Endothelial cell of umbilical vein (primary cell): ENCODE results near the gene GRAMD4. TPM values are rescaled to one million over a fixed set of nuclear protein-coding genes. Genes with fewer than 3 reads are reported as not detected.

Experiments used
- BruUV-seq: library from RNA; stranded (reverse); fragments of 400-500 nt; replicated peaks from 2 replicates; lab custom pipeline; 2021; lab: Mats Ljungman, UMichigan
- CTCF ChIA-PET: fragments of 300-600, 350-600 bp; sonication (Branson Sonifier 250); formaldehyde crosslinking; loops from one replicate; lab custom pipeline; 2021; ENCODE audit warnings: antibody characterized with exemption, inconsistent platforms; lab: Charles Lee
- POLR2A ChIA-PET: fragments of 300-600, 350-600 bp; sonication (Branson Sonifier 250); formaldehyde crosslinking; loops from one replicate; lab custom pipeline; 2021; ENCODE audit warnings: antibody characterized with exemption, inconsistent platforms; lab: Charles Lee
- DNase-seq: peaks from one replicate; pipeline ENCODE4 v3.0.0-alpha.2; 2011; ENCODE audit warnings: low read depth, low spot score
- FAIRE-seq: peaks from 2 replicates; lab custom pipeline; 2011; peaks lifted over from hg19 to GRCh38; lab: Jason Lieb, UNC
- H2AFZ ChIP-seq: 2 replicates; pipeline ENCODE4 v1.6.0; 2012; ENCODE audit warnings: low read depth, low read length, control low read depth, inconsistent platforms
- H3K27ac ChIP-seq: 2 replicates; pipeline ENCODE4 v1.5.1; 2011; ENCODE audit warnings: low read depth, mild to moderate bottlenecking, control low read depth, low read length, moderate library complexity; ENCODE audit not compliant: insufficient read depth
- H3K27me3 ChIP-seq, 2 experiments: 2 replicates each; pipeline versions ENCODE4 v1.6.0 to v1.6.1; 2011; ENCODE audit warnings: low read length in 2 of 2, mixed read lengths in 1 of 2; ENCODE audit not compliant: control insufficient read depth in 2 of 2, insufficient read depth in 2 of 2
- H3K36me3 ChIP-seq, 2 experiments: 2 replicates in 1 of 2; 3 replicates in 1 of 2; pipeline ENCODE4 v1.5.1; 2011; ENCODE audit warnings: low read length in 2 of 2, mild to moderate bottlenecking in 1 of 2, moderate library complexity in 1 of 2; ENCODE audit not compliant: control insufficient read depth in 2 of 2, insufficient read depth in 2 of 2; ENCODE audit errors: extremely low read depth in 1 of 2
- H3K4me1 ChIP-seq: 3 replicates; pipeline ENCODE4 v1.5.1; 2011; ENCODE audit warnings: mild to moderate bottlenecking, low read length; ENCODE audit not compliant: control insufficient read depth, insufficient read depth; ENCODE audit errors: extremely low read depth
- H3K4me2 ChIP-seq: 2 replicates; pipeline ENCODE4 v1.6.1; 2011; ENCODE audit warnings: low read length, control low read depth, mixed read lengths; ENCODE audit not compliant: insufficient read depth
- H3K4me3 ChIP-seq, 3 experiments: fragments of 200-600 bp in 1 of 3; sonication (generic), shearing (Covaris generic) in 1 of 3; replicated peaks in 1 of 3; 2 replicates each; pipeline ENCODE4 v1.5.1; 2011 to 2016; ENCODE audit warnings: control low read depth in 3 of 3, low read length in 3 of 3, mild to moderate bottlenecking in 2 of 3, inconsistent platforms in 1 of 3, low read depth in 1 of 3, moderate library complexity in 1 of 3; ENCODE audit not compliant: insufficient read depth in 1 of 3
- H3K79me2 ChIP-seq: 2 replicates; pipeline ENCODE4 v1.6.0; 2012; ENCODE audit warnings: low read length, inconsistent platforms; ENCODE audit not compliant: control insufficient read depth, insufficient read depth
- H3K9ac ChIP-seq: replicated peaks from 2 replicates; pipeline ENCODE3; 2011; ENCODE audit warnings: low read length, control low read depth; ENCODE audit not compliant: insufficient read depth; ENCODE audit errors: extremely low read depth
- H3K9me1 ChIP-seq: replicated peaks from 3 replicates; pipeline ENCODE4 v1.6.0; 2011; ENCODE audit warnings: mild to moderate bottlenecking, low read length; ENCODE audit not compliant: control insufficient read depth, insufficient read depth; ENCODE audit errors: extremely low read depth
- H3K9me3 ChIP-seq: replicated peaks from 2 replicates; pipeline ENCODE4 v1.5.1; 2012; ENCODE audit warnings: low read length, inconsistent platforms; ENCODE audit not compliant: control insufficient read depth, insufficient read depth
- H4K20me1 ChIP-seq: replicated peaks from 2 replicates; pipeline ENCODE3; 2011; ENCODE audit warnings: mild to moderate bottlenecking, low read length; ENCODE audit not compliant: control insufficient read depth, insufficient read depth; ENCODE audit errors: extremely low read depth
- EZH2 ChIP-seq: IDR thresholded peaks from 2 replicates; pipeline ENCODE4 v1.6.1; 2012; ENCODE audit warnings: borderline replicate concordance, low read depth, mild to moderate bottlenecking, moderate library complexity, low read length, inconsistent platforms; ENCODE audit not compliant: severe bottlenecking
- FOS ChIP-seq: IDR thresholded peaks from 2 replicates; pipeline ENCODE4 v1.6.1; 2011; ENCODE audit warnings: mild to moderate bottlenecking, low read length, moderate library complexity, borderline replicate concordance; ENCODE audit not compliant: insufficient read depth
- GATA2 ChIP-seq: IDR thresholded peaks from 2 replicates; pipeline ENCODE4 v1.7.0; 2011; ENCODE audit warnings: low read depth, mild to moderate bottlenecking, moderate library complexity, mixed read lengths, low read length; ENCODE audit not compliant: insufficient read length, insufficient read depth
- MAX ChIP-seq: IDR thresholded peaks from 2 replicates; pipeline ENCODE4 v1.6.1; 2011; ENCODE audit not compliant: insufficient read depth, insufficient read length
- MYC ChIP-seq: IDR thresholded peaks from one replicate; pipeline ENCODE4 v1.6.1; 2011; ENCODE audit warnings: mild to moderate bottlenecking, low read depth, low read length
- POLR2A ChIP-seq: IDR thresholded peaks from 2 replicates; pipeline ENCODE4 v1.6.1; 2012; ENCODE audit warnings: low read depth, mild to moderate bottlenecking, control low read depth, low read length
- dilution Hi-C: fragments of 300-500 bp; cut with MboI; formaldehyde crosslinking; loops from one replicate; pipeline ENCODE4 v1.15.0; 2019; ENCODE audit warnings: low sequenced_read_pairs; ENCODE audit not compliant: extremely low pct_ligation_motif_present
- intact Hi-C: fragments of 100-400 bp; cut with micrococcal nuclease; formaldehyde crosslinking; loops from one replicate; pipeline ENCODE4 v1.10.0; 2022
- polyA plus RNA-seq, 4 experiments: library from polyadenylated mRNA; depleted of rRNA in 3 of 4; stranded (reverse) in 3 of 4; unstranded in 1 of 4; fragments of >200 nt; gene quantifications; 2 replicates each; pipeline versions ENCODE4 v1.2.1 to v1.2.3, GENCODE V29; 2011 to 2012; ENCODE audit warnings: missing spikeins in 1 of 4
- total RNA-seq: library from RNA; stranded (reverse); gene quantifications from 2 replicates; pipeline ENCODE4 v1.2.3, GENCODE V29; 2021
- TF ChIP-seq, protein P1 (sequence below), 2 donors: IDR thresholded peaks; 1 replicate in 1 of 2; 2 replicates in 1 of 2; pipeline ENCODE4 v1.5.1; 2011; ENCODE audit warnings: low read length in 2 of 2, mild to moderate bottlenecking in 2 of 2, moderate library complexity in 2 of 2, control low read depth in 1 of 2, inconsistent platforms in 1 of 2, low read depth in 1 of 2; ENCODE audit not compliant: insufficient read depth in 1 of 2; ENCODE audit errors: extremely low read depth in 1 of 2

GRAMD4 gene
- total and polyA plus RNA-seq, 2 donors (not counting 3 experiments of a cell fraction or from before 2014, with no cell fraction given), result 5.9 to 14.8 TPM

- Histone ChIP-seq H3K27me3 (no peaks in the 10 kb centered on the region), H3K4me3 (no peak overlapping the region), H3K9me3 (no peaks in the 10 kb centered on the region), H3K9ac (no peak overlapping the region), H2AFZ (no peak overlapping the region), H3K9me1 (no peaks in the 10 kb centered on the region), H3K4me1 (peaks cover 15% of the 10 kb centered on the region), H3K79me2 (no peaks in the 10 kb centered on the region), H3K4me2 (no peak overlapping the region), H4K20me1 (no peaks in the 10 kb centered on the region), H3K27ac (no peak overlapping the region), H3K36me3 (peaks cover 21 to 41% of the 10 kb centered on the region in 2 experiments)
- BruUV-seq, result no TSS peak
- dilution Hi-C loops, result no loop called here
- TF ChIP-seq GATA2 (no peak), FOS (no peak), MAX (no peak), POLR2A (no peak)
- TF ChIP-seq, protein P1, sequence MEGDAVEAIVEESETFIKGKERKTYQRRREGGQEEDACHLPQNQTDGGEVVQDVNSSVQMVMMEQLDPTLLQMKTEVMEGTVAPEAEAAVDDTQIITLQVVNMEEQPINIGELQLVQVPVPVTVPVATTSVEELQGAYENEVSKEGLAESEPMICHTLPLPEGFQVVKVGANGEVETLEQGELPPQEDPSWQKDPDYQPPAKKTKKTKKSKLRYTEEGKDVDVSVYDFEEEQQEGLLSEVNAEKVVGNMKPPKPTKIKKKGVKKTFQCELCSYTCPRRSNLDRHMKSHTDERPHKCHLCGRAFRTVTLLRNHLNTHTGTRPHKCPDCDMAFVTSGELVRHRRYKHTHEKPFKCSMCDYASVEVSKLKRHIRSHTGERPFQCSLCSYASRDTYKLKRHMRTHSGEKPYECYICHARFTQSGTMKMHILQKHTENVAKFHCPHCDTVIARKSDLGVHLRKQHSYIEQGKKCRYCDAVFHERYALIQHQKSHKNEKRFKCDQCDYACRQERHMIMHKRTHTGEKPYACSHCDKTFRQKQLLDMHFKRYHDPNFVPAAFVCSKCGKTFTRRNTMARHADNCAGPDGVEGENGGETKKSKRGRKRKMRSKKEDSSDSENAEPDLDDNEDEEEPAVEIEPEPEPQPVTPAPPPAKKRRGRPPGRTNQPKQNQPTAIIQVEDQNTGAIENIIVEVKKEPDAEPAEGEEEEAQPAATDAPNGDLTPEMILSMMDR (IDR thresholded peaks at IDR 0.05; ENCODE audit: extremely low read depth in 1 of 2, insufficient read depth in 1 of 2, low read depth in 1 of 2, low read length in 2 of 2), result no peak
- DNase-seq (no peak), FAIRE-seq (no peak)
- ChIA-PET CTCF (interaction anchor here (1.0 to 1.2 kb wide), 2 partner anchors 9 to 125 kb away, joined by 3 to 4 read pairs; no protein-coding TSS in a partner anchor), POLR2A (no interaction called here)
- intact Hi-C loops, result no loop called here
Observed at GRCh38 chr22:46688949-46689348, 68.8 kb downstream of the GRAMD4 start.

DNA sequence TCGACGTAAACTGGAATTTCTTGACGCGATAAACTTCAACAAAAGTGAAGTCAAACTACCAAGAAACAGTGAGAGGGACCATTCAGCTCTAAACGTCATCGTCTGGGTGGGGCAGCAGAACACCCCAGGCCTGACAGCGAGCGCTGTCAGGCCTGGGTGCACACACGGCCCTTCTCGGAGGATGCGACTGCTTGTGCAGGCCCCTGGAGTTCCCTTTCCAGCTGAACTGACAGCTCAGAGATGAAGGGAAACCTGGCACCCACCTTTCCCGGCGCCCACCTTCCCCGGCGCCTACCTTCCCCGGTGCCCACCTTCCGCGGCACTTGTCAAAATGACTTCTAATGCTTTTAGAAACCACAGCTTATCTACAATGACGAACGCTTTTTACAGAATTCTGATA lies 70.0 kb downstream of the GRAMD4 start:
- no peak for DNase-seq
- TF ChIP-seq EZH2 (no peak), MAX (no peak), FOS (no peak), MYC (no peak), POLR2A (no peak)
- H3K4me2 ChIP-seq, result no peak overlapping the region
- dilution Hi-C loops, result no loop called here
- intact Hi-C loops, result no loop called here
- no peak for FAIRE-seq
- no peaks in the 10 kb centered on the region for H3K27me3 ChIP-seq
- no peak overlapping the region for H3K4me3 ChIP-seq
- no TSS peak for BruUV-seq
- no peaks in the 10 kb centered on the region for H3K9me1 ChIP-seq
- H3K4me1 ChIP-seq, result peaks cover 15% of the 10 kb centered on the region
- no peak overlapping the region for H3K9ac ChIP-seq
- ChIA-PET POLR2A (no interaction called here), CTCF (interaction anchor here (1.2 kb wide), 1 partner anchor 127 kb away, joined by 3 read pairs; no protein-coding TSS in a partner anchor)
- peaks cover 27 to 52% of the 10 kb centered on the region in 2 experiments for H3K36me3 ChIP-seq
- H3K27ac ChIP-seq, result no peak overlapping the region
- no peak overlapping the region for H2AFZ ChIP-seq
- H3K9me3 ChIP-seq, result no peaks in the 10 kb centered on the region
- H3K79me2 ChIP-seq, result no peaks in the 10 kb centered on the region
- H4K20me1 ChIP-seq, result no peaks in the 10 kb centered on the region
